OCI-LY7 (cell line): ENCODE measurements around the gene EXOSC7. TPM values are rescaled to one million over a fixed set of nuclear protein-coding genes. Genes with fewer than 3 reads are reported as not detected.
"Not testable (repeated sequence)": the region's sequence is repeated elsewhere in the genome, so short reads cannot be mapped to it uniquely, and the experiment has no call there.

Experiments
- BruUV-seq: library from RNA; stranded (reverse); fragments of 400-500 nt; replicated peaks from 2 replicates; lab custom pipeline; 2021; lab: Mats Ljungman, UMichigan
- CTCF ChIA-PET: fragments of 300-600 bp; sonication (Branson Sonifier 250); formaldehyde crosslinking; loops from one replicate; lab custom pipeline; 2022; ENCODE audit warnings: antibody characterized with exemption; ENCODE audit not compliant: unreplicated experiment; lab: Charles Lee
- POLR2A ChIA-PET: fragments of 300-600 bp; sonication (Branson Sonifier 250); formaldehyde crosslinking; loops from one replicate; lab custom pipeline; 2022; ENCODE audit warnings: antibody characterized with exemption; lab: Charles Lee
- DNase-seq: peaks from one replicate; pipeline ENCODE4 v3.0.0-alpha.2; 2015; ENCODE audit warnings: low spot score
- H2AFZ ChIP-seq: fragments of 200-600 bp; sonication (generic), shearing (Covaris generic); 2 replicates; pipeline ENCODE4 v1.6.1; 2014; ENCODE audit warnings: mild to moderate bottlenecking, antibody characterized with exemption, low read length, moderate library complexity
- H3K27ac ChIP-seq: fragments of 200-600 bp; sonication (generic); 2 replicates; pipeline ENCODE4 v1.5.1; 2014; ENCODE audit warnings: mixed run types, low read depth, mild to moderate bottlenecking, moderate library complexity, low read length, inconsistent platforms; ENCODE audit not compliant: poor library complexity, severe bottlenecking
- H3K36me3 ChIP-seq: fragments of 200-600 bp; sonication (generic); 2 replicates; pipeline ENCODE4 v1.6.1; 2014; ENCODE audit warnings: mild to moderate bottlenecking, antibody characterized with exemption, low read length, moderate library complexity, mixed read lengths; ENCODE audit not compliant: insufficient read depth
- H3K4me1 ChIP-seq: fragments of 200-600 bp; sonication (generic); 2 replicates; pipeline ENCODE4 v1.5.1; 2014; ENCODE audit warnings: mild to moderate bottlenecking, low read length; ENCODE audit not compliant: insufficient read depth, poor library complexity, severe bottlenecking
- H3K4me2 ChIP-seq: fragments of 200-600 bp; sonication (generic); 2 replicates; pipeline ENCODE4 v1.6.1; 2014; ENCODE audit warnings: mild to moderate bottlenecking, low read length
- H3K4me3 ChIP-seq: fragments of 200-600 bp; sonication (generic); 2 replicates; pipeline ENCODE4 v1.5.1; 2014; ENCODE audit warnings: mild to moderate bottlenecking, low read depth, low read length; ENCODE audit not compliant: poor library complexity, severe bottlenecking
- H3K79me2 ChIP-seq: fragments of 200-600 bp; sonication (generic); 2 replicates; pipeline ENCODE4 v1.6.1; 2016; ENCODE audit warnings: low read depth, mild to moderate bottlenecking, low read length, moderate library complexity, mixed read lengths; ENCODE audit not compliant: insufficient read depth
- H3K9me2 ChIP-seq: fragments of 200-600 bp; sonication (generic); 2 replicates; pipeline ENCODE4 v1.6.1; 2016; ENCODE audit warnings: mild to moderate bottlenecking, low read length, mixed read lengths; ENCODE audit not compliant: insufficient read depth
- H3K9me3 ChIP-seq: fragments of 200-600 bp; sonication (generic); 2 replicates; pipeline ENCODE4 v1.6.1; 2014; ENCODE audit warnings: mild to moderate bottlenecking, mixed run types, low read length, mixed read lengths
- H4K20me1 ChIP-seq: fragments of 200-600 bp; sonication (generic); 2 replicates; pipeline ENCODE4 v1.6.1; 2014; ENCODE audit warnings: mild to moderate bottlenecking, antibody characterized with exemption, low read length, moderate library complexity, mixed read lengths; ENCODE audit not compliant: insufficient read depth
- EZH2phosphoT487 ChIP-seq: fragments of 200-600 bp; sonication (generic); IDR thresholded peaks from 2 replicates; pipeline ENCODE4 v1.6.1; 2018; ENCODE audit warnings: low read depth, borderline replicate concordance, mild to moderate bottlenecking, mixed run types, antibody characterized with exemption, low read length, moderate library complexity, mixed read lengths
- intact Hi-C: fragments of 100-400 bp; cut with micrococcal nuclease; formaldehyde crosslinking; loops from one replicate; pipeline ENCODE4 v1.10.0; 2022; ENCODE audit not compliant: unreplicated experiment
- total RNA-seq, 2 experiments: library from RNA; depleted of rRNA in 1 of 2; stranded (reverse); fragments of >200 nt in 1 of 2; shearing (Covaris generic) in 1 of 2; gene quantifications; 2 replicates each; pipeline ENCODE4 v1.2.3, GENCODE V29; 2014 to 2022
- TF ChIP-seq, protein P1 (sequence below): fragments of 200-600 bp; sonication (generic); conservative IDR thresholded peaks from 2 replicates; pipeline ENCODE4 v1.5.1; 2014; ENCODE audit warnings: mild to moderate bottlenecking, antibody characterized with exemption, low read length, moderate library complexity, mixed read lengths

The EXOSC7 gene
- total RNA-seq, 2 experiments from 2014 or later = 60.3 to 65.3 TPM

DNA sequence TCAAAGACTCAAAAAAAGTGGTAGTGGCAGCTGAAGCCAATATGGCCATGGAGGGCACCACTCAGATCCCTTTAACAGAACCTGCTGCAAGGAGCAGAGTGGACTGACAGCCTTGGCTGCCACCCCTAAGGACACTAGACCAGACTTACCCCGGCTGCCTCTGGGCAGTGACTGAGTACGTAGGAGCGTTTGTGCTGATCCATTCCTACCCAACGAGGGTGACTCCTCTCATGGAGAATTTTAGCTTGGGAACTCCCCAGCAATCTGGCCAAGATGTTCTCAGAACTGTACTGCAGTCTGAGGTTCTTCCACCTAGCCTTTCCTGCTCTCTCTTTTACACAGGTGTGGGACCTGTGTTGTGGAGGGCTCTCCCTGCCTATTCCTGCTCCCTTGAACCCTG, 72.2 kb downstream of the EXOSC7 start:
- Histone ChIP-seq H4K20me1 (no peaks in the 10 kb centered on the region), H3K9me2 (no peaks in the 10 kb centered on the region), H3K4me3 (no peak overlapping the region), H2AFZ (no peak overlapping the region), H3K4me2 (no peak overlapping the region), H3K36me3 (no peaks in the 10 kb centered on the region), H3K79me2 (no peaks in the 10 kb centered on the region), H3K9me3 (no peaks in the 10 kb centered on the region), H3K4me1 (no peaks in the 10 kb centered on the region), H3K27ac (no peak overlapping the region)
- TF ChIP-seq, protein P1, sequence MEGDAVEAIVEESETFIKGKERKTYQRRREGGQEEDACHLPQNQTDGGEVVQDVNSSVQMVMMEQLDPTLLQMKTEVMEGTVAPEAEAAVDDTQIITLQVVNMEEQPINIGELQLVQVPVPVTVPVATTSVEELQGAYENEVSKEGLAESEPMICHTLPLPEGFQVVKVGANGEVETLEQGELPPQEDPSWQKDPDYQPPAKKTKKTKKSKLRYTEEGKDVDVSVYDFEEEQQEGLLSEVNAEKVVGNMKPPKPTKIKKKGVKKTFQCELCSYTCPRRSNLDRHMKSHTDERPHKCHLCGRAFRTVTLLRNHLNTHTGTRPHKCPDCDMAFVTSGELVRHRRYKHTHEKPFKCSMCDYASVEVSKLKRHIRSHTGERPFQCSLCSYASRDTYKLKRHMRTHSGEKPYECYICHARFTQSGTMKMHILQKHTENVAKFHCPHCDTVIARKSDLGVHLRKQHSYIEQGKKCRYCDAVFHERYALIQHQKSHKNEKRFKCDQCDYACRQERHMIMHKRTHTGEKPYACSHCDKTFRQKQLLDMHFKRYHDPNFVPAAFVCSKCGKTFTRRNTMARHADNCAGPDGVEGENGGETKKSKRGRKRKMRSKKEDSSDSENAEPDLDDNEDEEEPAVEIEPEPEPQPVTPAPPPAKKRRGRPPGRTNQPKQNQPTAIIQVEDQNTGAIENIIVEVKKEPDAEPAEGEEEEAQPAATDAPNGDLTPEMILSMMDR = no peak
- TF ChIP-seq EZH2phosphoT487 = no peak
- BruUV-seq = no TSS peak
- no peak for DNase-seq
- ChIA-PET POLR2A (no interaction called here), CTCF (no interaction called here)
- intact Hi-C loops = no loop called here

GRCh38 chr3:45049807-45050206, 73.8 kb downstream of the EXOSC7 start:
- Histone ChIP-seq H3K9me2 (no peaks in the 10 kb centered on the region), H3K9me3 (no peaks in the 10 kb centered on the region), H2AFZ (no peak overlapping the region), H3K36me3 (no peaks in the 10 kb centered on the region), H3K4me2 (no peak overlapping the region), H3K27ac (no peak overlapping the region), H3K4me3 (no peak overlapping the region), H3K4me1 (no peaks in the 10 kb centered on the region), H3K79me2 (no peaks in the 10 kb centered on the region), H4K20me1 (no peaks in the 10 kb centered on the region)
- POLR2A ChIA-PET = no interaction called here
- intact Hi-C loops = no loop called here
- TF ChIP-seq, protein P1 = no peak
- no peak for TF ChIP-seq EZH2phosphoT487
- DNase-seq = no peak
- no TSS peak for BruUV-seq
- CTCF ChIA-PET = interaction anchor here (1.0 kb wide), 1 partner anchor 8 kb away, joined by 4 read pairs; no protein-coding TSS in a partner anchor

DNA sequence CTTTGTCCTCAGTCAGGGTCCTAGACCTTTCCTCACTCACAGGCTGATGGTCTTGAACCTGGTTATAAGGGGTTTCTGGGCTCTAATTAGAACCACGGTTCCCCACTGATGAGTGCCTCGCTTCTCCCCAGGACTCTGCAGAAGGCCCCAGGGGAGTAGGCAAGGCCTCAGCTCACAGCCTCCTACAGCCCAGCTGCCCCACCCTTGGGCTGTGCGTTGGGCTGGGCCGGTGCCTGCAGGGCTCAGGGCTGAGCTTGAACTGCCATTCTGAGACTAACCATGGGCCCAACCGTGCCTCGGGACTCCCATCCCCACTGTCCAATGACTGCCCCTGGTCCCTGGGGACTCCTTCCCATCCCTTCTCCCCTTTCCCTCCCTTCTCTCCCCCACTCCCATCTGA, 75.6 kb downstream of the EXOSC7 start:
- POLR2A ChIA-PET = no interaction called here
- CTCF ChIA-PET = no interaction called here
- Histone ChIP-seq H3K4me1 (no peaks in the 10 kb centered on the region), H3K4me3 (no peak overlapping the region), H3K27ac (no peak overlapping the region), H4K20me1 (no peaks in the 10 kb centered on the region), H3K4me2 (no peak overlapping the region), H3K9me2 (no peaks in the 10 kb centered on the region), H3K9me3 (no peaks in the 10 kb centered on the region), H2AFZ (no peak overlapping the region), H3K36me3 (no peaks in the 10 kb centered on the region), H3K79me2 (no peaks in the 10 kb centered on the region)
- DNase-seq = no peak
- no TSS peak for BruUV-seq
- intact Hi-C loops = no loop called here
- TF ChIP-seq, protein P1 = no peak
- no peak for TF ChIP-seq EZH2phosphoT487

DNA sequence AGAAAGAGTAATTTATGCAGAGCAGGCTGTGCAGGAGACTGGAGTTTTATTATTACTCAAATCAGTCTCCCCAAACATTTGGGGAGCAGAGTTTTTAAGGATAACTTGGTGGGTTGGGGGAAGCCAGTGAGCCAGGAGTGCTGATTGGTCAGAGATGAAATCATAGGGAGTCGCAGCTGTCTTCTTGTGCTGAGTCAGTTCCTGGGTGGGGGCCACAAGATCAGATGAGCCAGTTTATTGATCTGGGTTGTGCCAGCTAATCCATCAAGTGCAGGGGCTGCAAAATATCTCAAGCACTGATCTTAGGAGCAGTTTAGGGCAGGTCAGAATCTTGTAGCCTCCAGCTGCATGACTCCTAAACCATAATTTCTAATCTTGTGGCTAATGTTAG, 77.8 kb downstream of the EXOSC7 start:
- H2AFZ ChIP-seq, intact Hi-C loops, BruUV-seq, H3K4me1 ChIP-seq, DNase-seq, H3K9me3 ChIP-seq, H3K79me2 ChIP-seq, CTCF ChIA-PET, POLR2A ChIA-PET, H3K9me2 ChIP-seq, H3K4me2 ChIP-seq, H3K4me3 ChIP-seq, H3K27ac ChIP-seq, H4K20me1 ChIP-seq, H3K36me3 ChIP-seq: not testable (repeated sequence)
